T-helper 17 cell (primary cell): ENCODE data around the gene PIGL. TPM values are rescaled to one million over a fixed set of nuclear protein-coding genes. Genes with fewer than 3 reads are reported as not detected.
A peak's percentile ranks its signal among the peaks of the same experiment; 100 is the strongest.

Source experiments
- ATAC-seq: fragments of 150-1000 bp; cut with Tn5 transposase; 2 replicates; pipeline ENCODE4 v1.10.0; 2021; ENCODE audit warnings: mild to moderate bottlenecking, moderate library complexity
- DNase-seq, 3 donors: peaks; one replicate each; pipeline versions ENCODE4 v3.0.0 to v3.0.0-alpha.2; 2020 to 2021
- H3K9me3 ChIP-seq: one replicate; pipeline ENCODE4 v1.7.0; 2013; ENCODE audit warnings: low read length, mild to moderate bottlenecking; ENCODE audit not compliant: control insufficient read depth, poor library complexity, severe bottlenecking
- H3K27ac Mint-ChIP-seq: one replicate; pipeline ENCODE4 v1.8.0; 2022; ENCODE audit warnings: mild to moderate bottlenecking, moderate library complexity, mixed read lengths
- H3K27me3 Mint-ChIP-seq: one replicate; pipeline ENCODE4 v1.8.0; 2022; ENCODE audit warnings: mixed read lengths
- H3K36me3 Mint-ChIP-seq: one replicate; pipeline ENCODE4 v1.8.0; 2022; ENCODE audit warnings: low read depth, mixed read lengths
- H3K4me1 Mint-ChIP-seq: one replicate; pipeline ENCODE4 v1.8.0; 2022; ENCODE audit warnings: mild to moderate bottlenecking, mixed read lengths
- H3K4me3 Mint-ChIP-seq: one replicate; pipeline ENCODE4 v1.8.0; 2022; ENCODE audit warnings: mild to moderate bottlenecking, moderate library complexity, mixed read lengths
- total RNA-seq, 4 donors: library from RNA in 2 of 4; stranded (reverse) in 2 of 4; gene quantifications; one replicate each; pipeline ENCODE4 v1.2.3 and lab custom pipeline; 2022 to 2026

Gene PIGL
- total RNA-seq, 2 donors from 2014 or later, result 54.5 to 69.0 TPM

DNA sequence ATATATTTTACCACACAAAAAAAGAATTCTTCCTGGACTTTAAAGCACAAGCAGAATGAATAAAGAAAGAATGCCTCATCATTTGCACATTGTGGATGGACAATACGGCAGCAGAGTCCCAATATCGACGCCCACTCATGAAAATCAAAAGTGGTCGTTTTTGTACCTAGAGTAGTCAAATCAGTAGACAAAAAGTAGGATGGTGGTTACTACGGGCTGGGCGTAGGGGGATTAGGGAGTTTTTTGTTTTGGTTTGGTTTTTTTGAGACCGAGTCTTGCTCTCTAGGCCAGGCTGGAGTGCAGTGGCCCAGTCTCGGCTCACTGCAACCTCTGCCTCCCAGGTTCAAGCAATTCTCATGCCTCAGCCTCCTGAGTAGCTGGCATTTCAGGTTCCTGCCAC, 144.9 kb downstream of the PIGL start:
- H3K4me3 Mint-ChIP-seq, result no peak overlapping the region

GRCh38 chr17:16363749-16364536, 146.9 kb downstream of the PIGL start:
- no peak overlapping the region for H3K27ac Mint-ChIP-seq
- DNase-seq (peak; percentile 41 to 57 (median 49)), ATAC-seq (peak; percentile 96)
- no peaks in the 10 kb centered on the region for H3K36me3 Mint-ChIP-seq
- no peaks in the 10 kb centered on the region for H3K4me1 Mint-ChIP-seq
- no peaks in the 10 kb centered on the region for H3K9me3 ChIP-seq
- H3K27me3 Mint-ChIP-seq, result no peaks in the 10 kb centered on the region
- no peak overlapping the region for H3K4me3 Mint-ChIP-seq

More for the DNA sequence above, 144.9 kb downstream of the PIGL start:
- H3K27me3 Mint-ChIP-seq, result no peaks in the 10 kb centered on the region
- DNase-seq (no peak), ATAC-seq (no peak)
- no peaks in the 10 kb centered on the region for H3K4me1 Mint-ChIP-seq
- no peaks in the 10 kb centered on the region for H3K36me3 Mint-ChIP-seq
- no peak overlapping the region for H3K27ac Mint-ChIP-seq
- H3K9me3 ChIP-seq, result no peaks in the 10 kb centered on the region

- Mint-ChIP-seq H3K27ac (no peak overlapping the region), H3K4me3 (no peak overlapping the region), H3K4me1 (no peaks in the 10 kb centered on the region), H3K27me3 (no peaks in the 10 kb centered on the region), H3K36me3 (no peaks in the 10 kb centered on the region)
- ATAC-seq (no peak), DNase-seq (no peak)
- H3K9me3 ChIP-seq, result no peaks in the 10 kb centered on the region
Observed at GRCh38 chr17:16364625-16365024, 147.6 kb downstream of the PIGL start.

- DNase-seq, result no peak
- Mint-ChIP-seq H3K4me1 (peaks cover 4% of the 10 kb centered on the region), H3K27me3 (no peaks in the 10 kb centered on the region), H3K27ac (no peak overlapping the region), H3K36me3 (no peaks in the 10 kb centered on the region), H3K4me3 (no peak overlapping the region)
- no peaks in the 10 kb centered on the region for H3K9me3 ChIP-seq
- ATAC-seq, result no peak
Observed at GRCh38 chr17:16371742-16372141, 154.7 kb downstream of the PIGL start.

DNA sequence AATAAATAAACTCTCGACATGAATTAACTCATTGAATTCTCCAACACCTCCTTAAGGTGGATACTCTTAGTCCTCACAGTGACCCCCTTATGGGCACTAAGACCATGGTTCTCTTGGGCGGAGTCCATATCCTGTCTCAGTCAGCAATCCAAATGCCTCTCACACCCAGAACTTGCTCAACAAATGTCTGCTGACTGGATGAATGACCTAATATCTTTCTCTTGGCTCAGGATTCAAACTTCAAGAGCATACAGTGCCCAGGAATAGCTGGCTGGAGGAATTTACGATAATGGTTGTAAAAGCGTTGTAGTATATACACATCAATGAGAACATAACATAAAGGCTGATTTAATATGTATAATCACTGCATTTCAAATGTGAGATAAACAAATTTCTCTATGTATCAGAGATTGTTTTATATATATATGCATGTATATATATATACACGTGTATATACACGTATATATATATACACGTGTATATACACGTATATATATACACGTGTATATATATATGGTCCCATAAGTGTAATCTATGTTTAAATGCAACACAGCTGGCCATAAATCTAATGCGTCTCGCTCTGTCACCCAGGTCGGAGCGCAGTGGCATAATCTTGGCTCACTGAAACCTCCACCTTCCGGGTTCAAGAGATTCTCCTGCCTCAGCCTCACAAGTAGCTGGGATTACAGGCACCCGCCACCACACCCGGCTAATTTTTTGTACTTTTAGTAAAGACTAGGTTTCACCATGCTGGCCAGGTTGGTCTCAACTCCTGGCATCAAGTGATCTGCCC, 157.3 kb downstream of the PIGL start:
- no peak for ATAC-seq
- Mint-ChIP-seq H3K27me3 (no peaks in the 10 kb centered on the region), H3K36me3 (no peaks in the 10 kb centered on the region), H3K27ac (no peak overlapping the region), H3K4me3 (no peak overlapping the region), H3K4me1 (peaks cover 4% of the 10 kb centered on the region)
- no peak for DNase-seq
- no peaks in the 10 kb centered on the region for H3K9me3 ChIP-seq

Other genes starting within 250 kb of the PIGL start
- 10 to 100 TPM; 15.4 to 17.5 TPM for gene ZSWIM7, start 217.5 kb upstream of the PIGL start, total RNA-seq
- gene TTC19, start 217.4 kb upstream of the PIGL start, total RNA-seq, result 10 to 100 TPM; 46.9 to 49.0 TPM
- gene NCOR1, start 1.7 kb upstream of the PIGL start, total RNA-seq, result 100 to 1,000 TPM; 155 to 161 TPM
- 1 to 10 TPM; 6.9 to 9.2 TPM for gene CENPV, start 136.3 kb downstream of the PIGL start, total RNA-seq
- gene UBB, start 163.9 kb downstream of the PIGL start, total RNA-seq, result 100 to 1,000 TPM; 819 to 876 TPM
- gene TRPV2, start 198.4 kb downstream of the PIGL start, total RNA-seq, result 10 to 100 TPM; 87.1 to 91.1 TPM